ENCODE results near the gene THADA. TPM values are rescaled to one million over a fixed set of nuclear protein-coding genes. Genes with fewer than 3 reads are reported as not detected.

The THADA gene
- total RNA-seq, 1 donor from 2014 or later = 51.4 TPM

DNA sequence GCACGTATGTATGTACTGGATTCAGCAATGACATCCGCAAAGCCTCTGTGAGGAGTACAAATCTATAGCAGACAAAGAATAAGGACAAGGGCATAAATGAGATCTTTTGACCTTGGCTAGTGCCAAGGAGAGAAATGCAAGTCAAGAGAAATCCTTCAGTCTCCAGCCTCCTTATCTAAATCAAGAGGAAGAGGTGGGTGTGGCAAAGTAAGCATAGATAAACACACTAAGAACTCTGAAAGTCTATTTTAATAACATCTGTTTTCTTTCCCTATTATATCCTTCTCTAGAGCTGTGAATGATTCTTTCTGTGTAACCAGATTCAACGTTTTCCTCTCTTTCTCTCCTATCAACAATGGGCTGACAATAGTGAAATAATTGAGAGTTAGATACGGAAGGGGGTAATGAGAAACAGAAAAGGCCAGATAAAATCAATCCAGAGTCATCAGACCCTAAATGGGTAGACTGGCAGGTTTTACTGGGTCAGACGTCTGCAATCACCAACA is 250.9 kb downstream of the THADA start:
- DNase-seq (no peak), ATAC-seq (ENCODE audit: low read depth) (no peak)
- ChIA-PET POLR2A (no interaction called here), CTCF (no interaction called here)
- Mint-ChIP-seq H3K27me3 (no peaks in the 10 kb centered on the region), H3K4me1 (no peaks in the 10 kb centered on the region), H3K36me3 (ENCODE audit: low read depth) (peaks cover 64% of the 10 kb centered on the region), H3K4me3 (no peak overlapping the region), H3K9me3 (no peaks in the 10 kb centered on the region), H3K27ac (no peak overlapping the region)
- intact Hi-C loops (cut with micrococcal nuclease) = no loop called here
- TF ChIP-seq, protein P1, sequence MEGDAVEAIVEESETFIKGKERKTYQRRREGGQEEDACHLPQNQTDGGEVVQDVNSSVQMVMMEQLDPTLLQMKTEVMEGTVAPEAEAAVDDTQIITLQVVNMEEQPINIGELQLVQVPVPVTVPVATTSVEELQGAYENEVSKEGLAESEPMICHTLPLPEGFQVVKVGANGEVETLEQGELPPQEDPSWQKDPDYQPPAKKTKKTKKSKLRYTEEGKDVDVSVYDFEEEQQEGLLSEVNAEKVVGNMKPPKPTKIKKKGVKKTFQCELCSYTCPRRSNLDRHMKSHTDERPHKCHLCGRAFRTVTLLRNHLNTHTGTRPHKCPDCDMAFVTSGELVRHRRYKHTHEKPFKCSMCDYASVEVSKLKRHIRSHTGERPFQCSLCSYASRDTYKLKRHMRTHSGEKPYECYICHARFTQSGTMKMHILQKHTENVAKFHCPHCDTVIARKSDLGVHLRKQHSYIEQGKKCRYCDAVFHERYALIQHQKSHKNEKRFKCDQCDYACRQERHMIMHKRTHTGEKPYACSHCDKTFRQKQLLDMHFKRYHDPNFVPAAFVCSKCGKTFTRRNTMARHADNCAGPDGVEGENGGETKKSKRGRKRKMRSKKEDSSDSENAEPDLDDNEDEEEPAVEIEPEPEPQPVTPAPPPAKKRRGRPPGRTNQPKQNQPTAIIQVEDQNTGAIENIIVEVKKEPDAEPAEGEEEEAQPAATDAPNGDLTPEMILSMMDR (IDR thresholded peaks at IDR 0.05) = no peak

DNA sequence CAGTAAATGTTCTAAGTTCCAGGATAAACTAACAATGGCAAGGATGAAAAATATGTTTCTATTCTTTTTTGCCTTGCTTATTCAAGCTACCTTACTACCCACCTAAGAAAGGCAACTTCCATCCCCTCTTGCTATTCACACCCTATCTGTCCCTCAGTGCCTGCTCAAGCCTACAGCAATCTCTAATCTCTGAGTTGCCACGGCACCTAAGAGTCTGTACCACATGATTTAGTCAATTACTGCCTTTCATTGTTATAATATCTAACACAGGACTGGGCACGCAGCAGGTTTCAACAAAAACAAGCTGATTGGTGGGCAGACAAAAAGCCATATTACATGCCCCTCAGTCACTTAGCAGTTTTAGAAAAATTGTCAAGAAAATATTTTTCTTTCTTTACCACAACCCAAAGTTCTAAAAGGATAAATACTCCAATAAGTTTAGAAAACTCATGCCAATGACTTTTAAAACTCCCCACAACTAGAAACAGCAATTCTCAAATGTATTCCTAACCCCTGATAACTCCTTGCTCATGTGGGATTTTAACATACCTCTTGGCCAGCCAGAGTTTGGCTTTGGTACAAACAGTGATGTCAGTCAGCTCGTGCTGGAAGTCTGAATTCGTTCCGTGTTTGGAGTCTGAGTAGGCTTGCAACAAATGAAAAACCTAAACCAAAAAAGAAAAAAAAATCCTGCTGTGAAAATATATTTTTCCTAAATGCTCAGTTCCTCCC is 252.1 kb downstream of the THADA start:
- POLR2A ChIA-PET = no interaction called here
- no peak overlapping the region for H3K4me3 Mint-ChIP-seq
- no peaks in the 10 kb centered on the region for H3K4me1 Mint-ChIP-seq
- intact Hi-C loops (cut with micrococcal nuclease) = no loop called here
- TF ChIP-seq, protein P1 (IDR thresholded peaks at IDR 0.05) = no peak
- no peak overlapping the region for H3K27ac Mint-ChIP-seq
- no peak for ATAC-seq (ENCODE audit: low read depth)
- no peaks in the 10 kb centered on the region for H3K9me3 Mint-ChIP-seq
- H3K36me3 Mint-ChIP-seq (ENCODE audit: low read depth) = peaks cover 67% of the 10 kb centered on the region
- CTCF ChIA-PET = no interaction called here
- no peak for DNase-seq
- H3K27me3 Mint-ChIP-seq = no peaks in the 10 kb centered on the region

DNA sequence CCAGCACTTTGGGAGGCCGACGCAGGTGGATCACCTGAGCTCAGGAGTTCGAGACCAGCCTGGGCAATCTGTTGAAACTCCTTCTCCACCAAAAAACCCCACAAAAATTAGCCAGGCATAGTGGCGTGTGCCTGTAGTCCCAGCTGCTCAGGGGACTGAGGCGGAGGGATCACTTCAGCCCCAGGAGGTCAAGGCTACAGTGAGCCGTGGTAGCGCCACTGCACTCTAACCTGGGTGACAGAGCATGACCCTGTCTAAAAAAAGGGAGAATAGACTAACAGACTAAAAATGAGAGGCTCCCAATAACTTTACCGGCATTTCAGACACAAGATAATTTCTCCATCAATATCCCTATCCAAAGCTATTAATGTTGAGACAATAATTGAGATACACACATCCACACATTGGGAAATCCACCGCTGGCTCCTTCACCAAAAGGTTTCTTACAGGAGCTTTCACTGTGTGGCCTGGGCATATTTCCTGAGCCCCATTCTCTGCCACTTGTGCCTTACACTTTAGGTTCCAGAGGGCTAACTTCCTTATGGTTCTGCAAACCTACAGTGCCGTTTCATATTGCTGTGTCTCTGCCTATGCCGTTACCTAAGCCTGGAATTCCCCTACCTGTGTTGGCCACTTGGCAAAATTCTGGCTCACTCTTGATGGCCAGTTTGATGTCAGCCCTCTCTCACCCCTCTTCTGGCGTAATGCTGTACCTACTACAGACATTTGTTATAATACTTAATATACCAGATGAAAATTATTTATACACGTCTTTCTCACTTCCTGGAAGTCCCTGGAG is 253.7 kb downstream of the THADA start:
- intact Hi-C loops (cut with micrococcal nuclease) = no loop called here
- Mint-ChIP-seq H3K9me3 (no peaks in the 10 kb centered on the region), H3K36me3 (ENCODE audit: low read depth) (peaks cover 65% of the 10 kb centered on the region), H3K27me3 (no peaks in the 10 kb centered on the region), H3K4me1 (no peaks in the 10 kb centered on the region), H3K27ac (no peak overlapping the region), H3K4me3 (no peak overlapping the region)
- ChIA-PET CTCF (no interaction called here), POLR2A (no interaction called here)
- ATAC-seq (ENCODE audit: low read depth) = no peak
- no peak for DNase-seq
- TF ChIP-seq, protein P1 (IDR thresholded peaks at IDR 0.05) = no peak

DNA sequence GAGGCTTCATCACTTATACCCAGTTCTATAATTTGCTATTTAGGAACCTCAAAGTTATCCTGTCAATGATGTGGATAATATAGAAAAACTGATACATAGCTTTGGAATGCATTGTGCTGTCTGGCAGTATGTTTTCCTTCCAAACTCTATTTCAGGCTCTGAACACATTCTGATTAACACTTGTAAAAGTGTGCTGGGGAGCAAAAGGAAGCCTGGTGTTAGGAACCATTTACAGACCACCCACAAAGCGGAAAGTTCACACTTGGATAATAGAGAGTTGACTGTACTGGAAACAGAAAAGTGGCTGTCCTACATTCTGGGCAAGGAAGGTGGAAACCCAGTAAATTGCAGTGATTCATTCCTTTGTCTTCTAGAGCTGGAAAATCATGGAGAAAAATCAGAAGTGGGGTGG is 254.9 kb downstream of the THADA start:
- peaks cover 67% of the 10 kb centered on the region for H3K36me3 Mint-ChIP-seq (ENCODE audit: low read depth)
- TF ChIP-seq, protein P1 (IDR thresholded peaks at IDR 0.05) = no peak
- no peaks in the 10 kb centered on the region for H3K27me3 Mint-ChIP-seq
- H3K27ac Mint-ChIP-seq = no peak overlapping the region
- no peaks in the 10 kb centered on the region for H3K4me1 Mint-ChIP-seq
- no peak overlapping the region for H3K4me3 Mint-ChIP-seq
- ChIA-PET POLR2A (no interaction called here), CTCF (no interaction called here)
- DNase-seq (no peak), ATAC-seq (ENCODE audit: low read depth) (no peak)
- intact Hi-C loops (cut with micrococcal nuclease) = no loop called here
- no peaks in the 10 kb centered on the region for H3K9me3 Mint-ChIP-seq

DNA sequence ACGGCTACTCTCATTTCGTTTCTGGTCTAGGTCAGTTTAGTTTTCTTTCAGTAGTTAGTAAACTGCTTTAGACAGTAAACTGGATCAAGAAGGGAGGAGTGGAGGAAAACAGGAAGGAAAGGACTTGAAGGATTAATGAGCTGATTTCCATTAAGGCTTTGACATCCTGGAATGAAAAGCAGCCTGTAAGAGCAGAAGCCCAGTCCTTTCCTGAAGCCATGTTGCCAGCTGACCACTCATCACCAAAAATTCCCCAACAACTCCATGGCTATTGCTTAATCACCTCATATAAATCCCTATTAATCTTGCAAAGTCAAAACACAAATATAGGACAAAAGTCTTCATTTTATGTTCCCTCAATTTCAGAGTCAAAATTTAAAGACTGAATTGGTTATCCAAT is 255.8 kb downstream of the THADA start:
- ChIA-PET POLR2A (no interaction called here), CTCF (no interaction called here)
- H3K36me3 Mint-ChIP-seq (ENCODE audit: low read depth) = peaks cover 69% of the 10 kb centered on the region
- H3K27me3 Mint-ChIP-seq = no peaks in the 10 kb centered on the region
- intact Hi-C loops (cut with micrococcal nuclease) = no loop called here
- H3K4me1 Mint-ChIP-seq = no peaks in the 10 kb centered on the region
- TF ChIP-seq, protein P1 (IDR thresholded peaks at IDR 0.05) = no peak
- no peak overlapping the region for H3K27ac Mint-ChIP-seq
- ATAC-seq (ENCODE audit: low read depth) (no peak), DNase-seq (no peak)
- H3K9me3 Mint-ChIP-seq = no peaks in the 10 kb centered on the region
- H3K4me3 Mint-ChIP-seq = no peak overlapping the region

All from activated B cell treated with CpG ODN at 0.5 μM for 24 hours (primary cell).